Loucy (cell line): Measurements from ENCODE around the gene ZFPL1.

ENCODE experiments used
- CTCF ChIP-seq: fragments of 200-600 bp; sonication (generic); conservative IDR thresholded peaks from 2 replicates; pipeline ENCODE4 v1.5.1; 2014; ENCODE audit warnings: mild to moderate bottlenecking, antibody characterized with exemption, low read length
- EZH2phosphoT487 ChIP-seq: fragments of 200-600 bp; IDR thresholded peaks from 2 replicates; pipeline ENCODE4 v1.6.1; 2018; ENCODE audit warnings: antibody characterized with exemption, mild to moderate bottlenecking, moderate library complexity, borderline replicate concordance

- TF ChIP-seq CTCF (peak; percentile 89), EZH2phosphoT487 (no peak)
Measured at GRCh38 chr11:65110354-65110861, 26.4 kb downstream of the ZFPL1 start.
